HuH-7 (cell line): ENCODE results near the gene CIROP.

Experiments
- DNase-seq: peaks from one replicate; pipeline ENCODE4 v3.0.0; 2011; ENCODE audit warnings: low spot score

Gene CIROP

DNA sequence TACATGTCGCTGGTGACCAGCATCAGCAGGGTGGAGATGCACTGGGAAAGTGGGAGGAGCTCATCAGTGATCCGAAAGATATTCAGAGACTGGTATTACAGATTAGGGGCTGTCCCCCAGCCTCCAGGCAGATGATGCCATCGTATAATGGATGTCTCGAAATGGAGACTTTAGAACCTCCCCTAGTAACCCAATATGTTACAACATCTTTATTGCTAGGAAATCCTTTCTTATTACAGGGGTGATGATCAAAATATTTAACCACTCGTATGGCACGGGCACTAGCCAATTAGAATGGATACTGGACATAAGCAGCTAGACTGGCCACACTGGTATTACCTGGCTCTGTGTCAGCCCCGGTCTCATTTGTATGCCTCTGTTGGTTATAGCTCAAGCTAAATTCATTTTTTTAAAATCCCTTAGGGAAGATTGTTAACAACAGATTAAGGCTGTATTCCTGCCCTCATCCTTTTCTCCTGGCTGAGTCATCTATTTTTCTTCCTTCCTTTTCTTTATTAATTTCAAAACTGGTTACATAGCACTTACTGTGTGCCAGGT lies 25.0 kb upstream of the CIROP start:
- no peak for DNase-seq

DNA sequence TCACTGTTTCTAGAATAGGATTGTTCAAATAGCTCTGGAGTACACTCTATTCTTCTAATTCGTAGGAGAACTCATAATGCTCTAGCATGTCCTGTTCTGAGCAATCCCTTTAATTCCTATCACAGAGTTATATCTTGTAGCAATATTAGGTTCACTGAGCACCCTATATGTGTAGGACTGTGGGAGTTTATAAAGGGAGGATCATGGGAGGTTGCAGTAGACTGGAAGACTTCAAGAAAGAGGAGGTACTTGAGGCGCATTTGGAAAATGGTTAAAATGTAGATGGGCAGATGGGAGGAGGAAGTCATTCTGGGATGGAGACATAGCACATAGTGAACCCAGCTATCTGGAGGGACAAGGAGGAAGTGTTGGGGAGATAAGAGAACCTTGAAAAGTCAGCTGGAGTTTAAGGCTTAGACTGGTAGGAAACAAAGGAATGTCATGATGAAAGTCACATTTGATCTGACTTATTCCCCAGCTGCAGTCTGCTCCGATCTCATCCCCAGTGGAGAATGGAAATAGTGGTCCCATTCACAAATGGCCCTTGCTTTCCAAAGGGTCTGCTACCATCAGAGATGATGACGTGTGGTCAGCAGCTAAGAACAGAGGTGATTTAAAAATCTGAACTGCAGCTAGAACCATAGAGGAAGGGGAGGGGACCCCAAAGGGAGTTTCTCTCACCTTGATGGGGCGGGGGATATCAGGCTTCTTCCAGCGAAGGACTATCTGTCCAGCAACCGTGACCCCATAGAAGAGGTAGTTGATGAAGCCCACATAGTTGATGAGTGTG lies 24.4 kb upstream of the CIROP start:
- DNase-seq: no peak

DNA sequence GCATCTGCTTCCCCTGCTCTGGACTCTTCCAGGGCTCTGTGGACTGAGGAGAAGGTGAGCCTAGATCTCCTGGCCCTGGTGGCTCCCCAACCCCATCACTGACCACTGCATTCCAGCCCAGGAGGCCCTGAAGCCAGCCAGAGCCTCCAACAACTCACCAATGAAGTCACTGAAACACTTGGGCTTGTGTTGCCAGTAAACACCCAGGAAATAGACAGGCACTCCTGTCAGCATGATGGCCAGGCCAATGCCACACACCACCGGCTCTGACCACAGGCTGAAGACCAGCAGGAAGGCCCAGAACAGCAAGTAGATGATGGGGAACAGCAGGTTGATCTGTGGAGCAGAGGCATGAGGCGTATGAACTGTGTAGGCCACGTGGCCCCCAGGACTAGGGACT lies 23.1 kb upstream of the CIROP start:
- DNase-seq: no peak

DNA sequence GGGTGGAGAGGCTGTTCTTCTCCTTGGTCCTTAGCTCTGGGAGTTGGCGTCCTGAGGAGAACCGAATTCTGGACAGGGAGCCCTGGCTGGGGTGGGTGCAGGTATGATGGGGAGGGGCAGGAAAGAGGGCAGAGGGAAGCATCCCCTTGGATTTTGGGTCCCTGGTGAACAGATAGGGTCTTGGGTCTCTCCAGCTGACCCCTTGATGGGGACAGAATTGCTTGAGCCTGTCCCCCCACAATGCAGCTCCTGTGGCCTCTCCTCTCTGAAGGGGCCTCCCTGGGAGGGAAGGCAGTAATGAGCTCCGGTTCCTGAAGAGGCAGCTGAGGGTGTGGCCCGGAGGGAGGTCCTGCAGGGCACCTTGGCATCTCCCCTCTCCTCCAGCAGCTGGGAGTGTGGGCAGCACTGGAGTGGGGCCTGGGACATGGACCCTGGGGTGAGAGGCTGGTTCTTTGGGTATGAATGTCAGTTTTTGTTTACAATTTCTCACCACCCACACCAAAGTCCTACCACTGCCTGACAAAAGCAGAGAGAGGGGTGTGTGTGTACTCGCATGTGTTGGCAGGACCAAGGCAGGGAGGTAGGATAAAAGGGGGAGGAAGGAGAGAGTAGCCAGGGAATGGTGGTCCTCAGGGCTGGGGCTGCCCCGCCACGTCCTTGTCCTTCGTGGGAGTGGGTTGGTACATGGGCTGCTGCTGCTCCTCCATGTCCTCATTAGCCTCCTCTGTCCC lies 21.9 kb upstream of the CIROP start:
- DNase-seq: no peak

DNA sequence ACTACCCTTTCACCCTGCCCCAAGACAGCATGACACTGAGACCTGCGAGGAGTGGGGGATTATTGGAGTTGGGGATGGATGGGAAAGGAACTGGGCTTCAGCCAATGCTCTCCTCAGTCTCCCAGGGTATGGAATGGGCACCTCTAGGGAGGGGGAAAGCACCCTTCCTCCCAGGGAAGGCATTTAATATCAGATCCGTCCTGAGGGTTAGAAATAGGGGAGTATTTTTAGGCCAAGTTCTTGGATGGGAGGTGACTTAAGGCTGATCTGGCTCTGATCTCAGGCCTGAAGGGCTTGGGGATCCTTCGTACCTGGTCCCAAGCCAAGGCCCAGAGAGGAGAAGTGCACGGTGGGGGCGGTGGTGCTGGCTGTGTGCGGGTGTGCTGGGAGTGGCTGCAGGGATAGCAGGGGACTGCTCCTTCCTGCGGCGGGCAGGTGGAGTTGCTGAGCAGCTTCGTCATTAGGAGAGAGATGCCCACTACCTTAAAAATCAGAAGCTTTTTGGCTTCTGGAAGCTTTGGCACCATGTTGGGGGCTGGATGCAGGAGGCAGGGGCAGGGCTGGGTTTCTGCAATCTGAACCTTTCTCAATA lies 21.2 kb upstream of the CIROP start:
- no peak for DNase-seq

DNA sequence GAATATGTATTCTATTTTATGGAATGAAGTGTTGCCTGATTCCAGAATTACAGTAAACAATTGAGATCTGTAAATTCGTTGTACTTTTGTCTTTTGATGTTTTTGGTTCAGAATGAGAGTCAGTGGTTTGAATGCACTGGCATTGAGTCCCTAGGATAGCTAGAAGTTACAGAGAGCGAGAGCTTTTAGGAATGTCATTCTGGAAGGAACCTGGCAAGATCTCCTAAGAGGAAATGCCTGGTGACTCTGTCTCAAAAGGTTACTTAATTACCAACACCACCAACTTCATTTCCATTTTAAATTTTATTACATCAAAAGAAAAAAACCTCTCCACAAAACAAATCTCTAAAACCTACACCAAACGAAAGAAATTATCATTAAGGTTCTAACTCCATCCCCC lies 20.2 kb upstream of the CIROP start:
- DNase-seq: no peak

DNA sequence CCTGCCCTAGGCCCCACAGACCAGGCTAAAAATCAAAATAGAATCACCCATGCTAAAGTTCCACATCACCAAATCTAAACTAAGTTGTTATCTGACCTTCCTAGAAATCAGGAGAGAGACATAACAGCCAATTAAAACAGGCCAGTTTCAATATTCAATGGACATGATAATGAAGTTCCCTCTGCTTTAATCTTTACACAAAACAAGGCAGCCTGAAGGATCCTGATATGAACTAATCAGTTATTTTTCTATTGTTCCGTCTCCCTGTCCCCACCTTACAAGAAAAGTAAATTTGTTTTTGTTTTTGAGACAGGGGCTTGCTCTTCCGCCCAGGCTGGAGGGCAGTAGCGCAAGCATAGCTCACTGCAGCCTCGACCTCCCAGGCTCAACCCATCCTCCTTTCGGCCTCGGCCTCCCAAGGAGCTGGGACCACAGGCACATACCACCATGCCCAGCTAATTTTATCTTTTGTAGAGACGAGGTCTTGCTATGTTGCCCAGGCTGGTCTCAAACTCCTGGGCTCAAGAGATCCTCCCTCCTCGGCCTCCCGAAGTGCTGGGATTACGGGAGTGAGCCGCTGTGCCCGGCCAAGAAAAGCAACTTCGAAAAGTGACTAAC lies 19.7 kb upstream of the CIROP start:
- DNase-seq: no peak

DNA sequence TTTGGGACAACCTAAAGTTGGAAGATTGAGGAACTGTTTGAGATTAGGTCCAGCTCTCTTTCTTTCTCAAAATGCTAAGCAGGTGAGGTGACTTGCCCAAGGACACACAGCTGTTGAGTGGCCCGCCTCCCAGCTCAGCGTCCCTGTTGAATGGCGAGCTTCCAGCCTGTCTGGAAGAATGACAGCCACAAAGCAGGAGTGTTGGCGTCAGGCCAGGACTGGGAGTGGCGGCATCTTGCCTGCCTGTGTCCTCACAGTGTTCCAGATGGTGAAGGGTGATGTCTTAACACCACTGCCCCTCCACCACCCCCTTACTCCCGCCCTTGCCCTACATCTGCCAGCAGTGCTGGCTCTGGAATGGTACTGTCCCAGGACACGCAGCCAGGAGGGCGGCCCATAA lies 18.6 kb upstream of the CIROP start:
- DNase-seq: no peak

DNA sequence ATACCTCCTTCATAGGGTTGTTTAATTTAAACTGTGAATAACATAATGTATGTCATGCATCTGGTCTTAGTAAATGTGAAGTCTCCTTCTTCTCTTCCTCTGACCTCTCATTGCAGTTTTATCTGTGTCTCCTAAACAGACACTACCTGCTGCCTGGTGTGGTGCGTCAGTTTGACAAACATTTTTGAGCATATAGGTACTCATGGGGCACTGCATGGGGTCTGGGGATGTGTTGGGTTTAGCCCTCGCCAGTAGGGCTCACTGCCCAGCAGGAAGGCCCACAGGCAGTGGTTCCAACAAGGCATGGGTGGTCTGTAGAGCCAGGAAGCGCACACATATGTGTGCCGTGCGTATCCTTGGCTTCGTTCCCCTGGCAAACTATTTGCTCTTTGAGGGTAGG lies 17.3 kb upstream of the CIROP start:
- no peak for DNase-seq

DNA sequence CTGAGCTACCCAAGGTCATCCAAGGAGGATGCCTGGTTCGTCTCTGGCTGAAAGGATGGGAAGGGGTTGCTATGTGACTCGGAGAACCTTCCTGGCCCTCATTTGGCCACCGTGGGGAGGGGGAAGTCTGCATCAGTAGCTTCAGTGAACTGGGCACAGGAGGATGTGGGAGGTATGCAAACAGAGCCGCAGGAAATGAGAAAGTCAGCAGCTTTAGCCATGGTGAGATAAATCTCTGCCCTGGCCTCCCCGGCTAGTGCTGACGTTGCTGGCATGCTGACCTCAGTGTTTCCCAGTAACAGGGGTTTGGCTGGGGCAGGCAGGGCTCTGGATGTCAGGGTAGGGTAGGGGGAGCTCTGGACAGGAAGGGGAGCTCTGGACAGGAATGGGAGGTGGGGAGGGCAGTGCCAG lies 16.6 kb upstream of the CIROP start:
- DNase-seq: no peak

DNA sequence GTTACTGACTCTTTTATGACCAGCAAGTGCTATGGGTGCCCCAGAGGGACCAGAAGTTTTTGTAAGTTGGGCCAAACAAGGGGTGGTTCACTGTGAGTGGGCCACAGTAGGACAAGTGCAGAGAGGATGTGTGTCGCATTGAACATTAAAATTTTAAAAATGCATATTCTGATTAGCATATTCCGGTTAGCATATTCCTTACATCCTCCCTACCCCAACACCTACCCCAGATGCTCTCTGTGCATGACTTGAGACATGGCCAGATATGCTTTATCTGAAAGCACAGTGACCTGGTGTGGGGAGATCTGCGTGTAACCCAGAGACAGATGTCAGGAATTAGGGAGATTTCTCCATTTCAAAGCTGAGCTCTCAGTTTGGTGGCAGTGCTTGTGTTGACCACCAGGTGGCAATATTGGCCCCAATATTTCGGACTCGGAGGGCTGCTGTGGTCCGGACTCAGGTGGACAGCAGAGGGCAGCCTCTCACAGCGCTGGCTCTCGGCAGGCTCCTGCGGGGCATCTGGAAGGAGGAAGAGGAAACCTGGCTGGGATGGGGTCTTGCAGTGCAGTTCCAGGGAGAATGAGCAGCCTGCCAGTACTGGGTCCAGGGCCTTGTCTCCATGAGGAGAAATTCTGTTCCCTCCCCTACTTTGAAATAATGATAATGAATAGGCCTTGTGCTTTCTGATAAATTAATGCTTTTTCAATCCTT lies 15.9 kb upstream of the CIROP start:
- DNase-seq: peak; percentile 95

DNA sequence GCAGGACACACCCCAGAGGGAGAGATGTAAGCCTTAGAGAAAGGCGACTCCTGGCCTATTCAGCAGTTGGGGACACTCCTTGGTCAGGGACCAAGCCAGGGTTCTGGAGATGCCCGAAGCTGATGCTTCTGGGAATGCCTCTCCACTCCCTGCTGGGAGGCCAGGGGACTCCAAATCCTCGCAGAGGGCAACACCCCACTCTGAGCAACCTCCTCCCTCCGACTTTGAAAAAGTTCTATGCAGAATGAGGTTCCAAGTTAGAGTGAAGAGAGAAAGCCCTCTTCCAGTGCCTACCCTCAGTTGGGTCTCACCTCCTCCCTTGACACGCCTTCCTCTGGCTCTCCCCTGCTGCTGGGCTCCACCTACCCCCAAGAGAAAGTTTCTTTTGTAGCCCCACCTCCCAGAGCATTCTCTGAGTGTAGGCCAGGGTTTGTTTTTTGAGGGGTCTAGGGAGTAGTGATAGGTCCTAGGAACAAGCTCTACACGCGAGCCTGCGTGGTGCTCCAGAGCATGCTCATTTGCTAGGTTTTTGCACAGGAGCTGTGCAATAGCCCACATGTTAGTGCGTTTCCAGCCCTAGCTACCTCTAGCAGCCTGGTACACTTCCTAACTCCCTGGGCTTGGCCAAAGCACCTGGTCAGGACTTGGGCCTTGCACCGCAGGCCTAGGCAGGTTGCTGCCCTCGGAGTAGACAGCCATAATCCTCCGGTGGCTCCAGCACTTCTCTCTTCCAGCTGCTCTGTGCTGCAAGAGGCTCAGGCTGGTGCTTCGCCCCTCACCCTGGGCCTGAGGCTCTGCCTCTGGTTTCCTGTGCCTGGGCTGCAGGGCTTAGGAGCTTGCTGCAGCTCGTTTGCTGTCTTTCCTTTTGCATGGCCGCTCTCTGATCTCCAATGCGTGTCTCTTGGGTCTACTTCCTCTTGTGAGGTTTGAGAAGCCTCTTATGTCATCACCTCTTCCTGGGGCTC lies 14.9 kb upstream of the CIROP start:
- DNase-seq: no peak

DNA sequence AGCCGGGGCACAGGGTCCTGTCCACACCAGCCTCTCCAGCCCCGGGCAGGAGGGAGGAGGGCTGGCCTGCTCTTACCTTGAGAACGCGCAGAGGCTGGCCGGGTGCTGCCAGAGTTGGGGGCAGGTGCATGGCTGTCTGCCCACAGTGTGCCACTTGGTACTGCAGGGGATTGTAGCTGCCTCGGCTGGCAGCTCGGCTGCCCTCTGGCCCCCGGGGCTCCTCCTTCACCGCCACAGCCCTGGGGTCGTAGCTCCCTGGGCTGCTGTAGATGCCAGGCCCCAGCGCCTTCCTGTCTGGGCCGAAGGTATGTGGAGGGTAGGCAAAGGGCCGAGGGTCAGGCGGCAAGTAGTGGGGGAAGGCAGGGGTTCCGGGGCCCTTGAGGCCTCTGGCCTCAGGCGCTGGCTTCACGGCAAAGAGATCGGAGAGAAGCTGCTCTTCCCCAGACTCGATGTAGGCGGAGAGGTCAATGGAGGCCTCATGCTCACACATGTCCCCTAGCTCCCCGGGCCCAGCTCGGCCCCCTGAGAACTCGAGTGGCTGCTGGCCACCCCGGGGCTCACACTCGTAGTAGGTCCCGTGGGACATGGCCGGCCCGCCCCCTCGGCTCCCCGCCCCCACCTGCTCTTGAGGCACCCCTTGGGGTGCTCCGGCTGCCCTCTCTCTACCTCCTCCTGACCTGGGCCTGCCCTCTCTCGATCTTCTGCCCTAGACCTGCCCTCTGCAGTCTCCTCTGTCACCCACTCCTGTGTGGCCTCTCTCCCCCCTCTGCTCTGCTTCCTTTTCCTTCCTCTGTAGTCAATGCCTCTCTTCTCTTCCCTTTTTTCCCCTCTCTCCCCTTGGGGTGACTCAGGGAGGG lies 13.9 kb upstream of the CIROP start, which contains the start of gene CEBPE:
TSS of gene CEBPE (minus strand) at position 750 of the 857 bp plus-strand sequence. CDS start at position 586, 164 bp downstream.
- DNase-seq: no peak

DNA sequence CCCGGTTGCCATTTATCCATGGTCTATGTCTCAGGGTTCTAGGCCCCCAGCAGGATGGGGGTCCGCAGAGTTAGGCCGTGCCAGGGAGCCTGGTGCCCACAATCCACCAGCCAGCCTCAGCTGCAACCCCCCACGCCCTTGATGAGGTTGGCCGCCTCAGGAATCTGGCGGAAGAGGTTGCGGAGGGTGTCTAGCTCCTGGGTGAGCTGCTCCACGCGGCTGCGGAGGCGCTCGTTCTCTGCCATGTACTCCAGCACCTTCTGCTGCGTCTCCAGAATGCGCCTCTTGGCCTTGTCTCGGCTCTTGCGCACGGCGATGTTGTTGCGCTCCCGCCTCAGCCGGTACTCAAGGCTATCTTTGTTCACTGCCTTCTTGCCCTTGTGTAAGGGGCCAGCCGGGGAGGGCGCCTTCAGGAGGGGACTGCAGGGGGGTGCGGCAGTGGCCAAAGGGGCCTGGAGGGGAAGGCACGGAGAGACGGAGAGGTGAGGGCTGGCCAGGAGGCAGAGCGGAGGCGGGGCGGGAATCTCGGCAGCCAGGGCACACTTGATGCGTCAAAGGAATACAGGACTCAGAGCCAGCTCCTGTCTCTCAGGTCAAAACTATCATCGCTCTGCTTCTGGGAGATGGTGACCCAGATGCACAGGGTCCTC lies 12.7 kb upstream of the CIROP start:
- no peak for DNase-seq

DNA sequence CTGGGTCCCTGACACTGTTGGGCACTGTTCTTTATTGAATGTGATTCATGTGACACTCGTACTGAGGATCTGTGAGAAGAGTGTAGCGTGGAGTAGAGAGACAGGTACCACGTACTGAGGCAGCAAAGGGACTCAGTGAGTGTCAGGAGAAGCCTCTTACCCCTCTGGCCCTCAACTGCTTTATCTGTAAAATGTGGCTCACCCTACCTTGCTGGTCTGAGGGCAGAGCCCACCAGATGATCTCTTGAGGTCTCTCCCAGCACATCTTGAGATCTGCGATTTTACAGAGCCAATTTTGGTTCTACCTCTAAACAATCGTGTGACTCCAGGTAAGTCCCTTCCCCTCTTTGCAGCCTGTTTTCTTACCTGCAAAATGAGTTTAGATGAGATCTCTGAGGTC lies 11.1 kb upstream of the CIROP start:
- DNase-seq: no peak

DNA sequence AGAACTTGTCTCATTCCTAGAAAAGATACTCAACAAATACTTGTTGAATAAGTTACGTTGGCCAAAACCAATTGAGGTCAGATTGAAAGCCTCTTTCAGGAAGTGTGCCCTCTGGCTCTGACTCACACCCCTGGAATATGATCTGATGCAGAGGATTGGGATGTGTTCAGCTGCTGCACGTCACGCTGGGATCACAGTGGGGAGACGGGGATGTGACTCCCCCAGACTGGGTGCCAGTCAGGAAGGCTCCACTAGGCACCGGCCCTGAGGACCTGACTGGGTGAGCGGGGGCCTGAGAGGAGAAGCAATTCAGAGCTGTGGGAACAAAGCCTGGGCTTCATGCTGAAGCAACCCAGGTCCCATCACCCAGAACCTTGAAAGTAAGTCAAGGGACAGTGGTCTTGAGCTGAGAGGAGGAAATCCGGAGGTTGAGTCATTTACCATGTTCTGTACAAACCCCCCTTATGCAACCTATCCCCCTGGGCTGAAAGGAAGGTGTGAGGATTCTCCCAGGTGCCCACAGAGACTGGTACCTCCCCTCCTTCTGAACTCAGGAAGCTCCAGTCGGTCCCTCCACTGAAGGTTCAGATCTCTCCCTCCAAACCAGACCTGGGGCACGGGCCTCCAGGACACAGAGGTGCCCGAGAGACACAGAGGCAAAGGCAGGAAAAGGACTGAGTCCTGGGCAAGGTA lies 10.4 kb upstream of the CIROP start:
- no peak for DNase-seq

DNA sequence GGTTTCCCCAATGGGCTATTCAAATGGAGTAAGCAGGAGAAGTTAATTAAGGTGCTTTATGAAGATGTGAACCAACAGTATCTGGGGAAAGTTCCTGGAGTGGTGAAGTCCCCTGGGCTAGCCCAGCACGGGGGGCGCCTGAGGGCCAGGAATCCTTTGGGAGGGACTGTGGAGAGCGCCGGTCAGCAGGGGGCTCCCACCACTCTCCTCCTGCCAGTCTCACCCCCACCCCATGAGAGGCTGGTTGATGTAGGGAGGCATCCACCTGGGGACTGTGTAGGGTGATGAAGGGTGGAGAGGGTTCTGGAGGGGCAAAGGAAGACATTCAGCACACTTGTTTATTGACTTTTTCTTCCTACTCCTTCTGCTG lies 9.9 kb upstream of the CIROP start:
- DNase-seq: no peak

DNA sequence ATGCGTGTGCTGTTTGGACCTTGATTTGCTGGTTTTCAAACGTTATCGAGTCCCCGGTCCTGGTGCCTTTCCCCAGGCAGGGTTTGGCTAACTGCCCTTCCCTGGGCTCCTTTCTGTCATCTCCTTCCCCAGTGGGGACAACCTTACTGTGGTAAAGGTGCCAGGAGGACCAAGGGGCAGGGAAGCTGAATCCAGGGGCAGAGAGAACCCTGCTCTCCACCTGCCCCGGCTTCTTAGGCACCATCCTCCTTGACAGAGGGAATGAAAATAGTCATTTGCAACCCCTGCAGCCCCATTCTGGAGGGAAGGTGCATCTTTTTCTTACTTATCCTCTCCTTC lies 9.3 kb upstream of the CIROP start:
- no peak for DNase-seq
